HG03095 (cell line): ENCODE data around the gene ATXN1.

Experiments
- ATAC-seq: cut with Tn5 transposase; IDR thresholded peaks from one replicate; pipeline ENCODE4 v1.9.1; 2021; ENCODE audit warnings: moderate library complexity; ENCODE audit not compliant: unreplicated experiment

ATXN1 gene

GRCh38 chr6:16326971-16327776, 434.1 kb downstream of the ATXN1 start:
- no peak for ATAC-seq

- ATAC-seq = no peak
Measured at GRCh38 chr6:16326531-16326930, 434.7 kb downstream of the ATXN1 start.

GRCh38 chr6:16324606-16325225, 436.5 kb downstream of the ATXN1 start:
- ATAC-seq = no peak

- no peak for ATAC-seq
Measured at GRCh38 chr6:16324184-16324583, 437.1 kb downstream of the ATXN1 start.

GRCh38 chr6:16322666-16323312, 438.5 kb downstream of the ATXN1 start:
- ATAC-seq = peak; percentile 81

GRCh38 chr6:16321826-16322225, 439.4 kb downstream of the ATXN1 start:
- ATAC-seq = no peak

GRCh38 chr6:16321341-16321710, 439.9 kb downstream of the ATXN1 start:
- no peak for ATAC-seq

GRCh38 chr6:16320533-16321340, 440.5 kb downstream of the ATXN1 start:
- no peak for ATAC-seq

- peak; percentile 51 for ATAC-seq
Measured at GRCh38 chr6:16319813-16320532, 441.3 kb downstream of the ATXN1 start.

- no peak for ATAC-seq
Measured at GRCh38 chr6:16318953-16319720, 442.1 kb downstream of the ATXN1 start.

GRCh38 chr6:16318538-16318937, 442.7 kb downstream of the ATXN1 start:
- no peak for ATAC-seq

- no peak for ATAC-seq
Measured at GRCh38 chr6:16316741-16317251, 444.5 kb downstream of the ATXN1 start.

GRCh38 chr6:16314296-16314695, 447.0 kb downstream of the ATXN1 start:
- ATAC-seq = no peak

- no peak for ATAC-seq
Measured at GRCh38 chr6:16313732-16314131, 447.5 kb downstream of the ATXN1 start.

GRCh38 chr6:16311763-16312162, 449.5 kb downstream of the ATXN1 start:
- no peak for ATAC-seq

GRCh38 chr6:16306334-16306733, 454.9 kb downstream of the ATXN1 start:
- peak; percentile 1 for ATAC-seq

GRCh38 chr6:16305788-16306187, 455.5 kb downstream of the ATXN1 start:
- ATAC-seq = peak; percentile 14

GRCh38 chr6:16305246-16305725, 456.0 kb downstream of the ATXN1 start:
- peak; percentile 77 for ATAC-seq
